ENCODE results near the gene SEPTIN12.

- TF ChIP-seq CTCF (IDR thresholded peaks at IDR 0.05) = no peak
- TF ChIP-seq POLR2A (IDR thresholded peaks at IDR 0.05; ENCODE audit: low read depth) = no peak
Observed at GRCh38 chr16:4734730-4735535, 53.2 kb downstream of the SEPTIN12 start.

All from esophagus muscularis mucosa (tissue), 3 donors.